ENCODE data around the gene TLL2. TPM values are rescaled to one million over a fixed set of nuclear protein-coding genes. Genes with fewer than 3 reads are reported as not detected.

TLL2 gene
- total and polyA plus RNA-seq, 2 experiments from 2014 or later = 2.6 to 3.0 TPM

DNA sequence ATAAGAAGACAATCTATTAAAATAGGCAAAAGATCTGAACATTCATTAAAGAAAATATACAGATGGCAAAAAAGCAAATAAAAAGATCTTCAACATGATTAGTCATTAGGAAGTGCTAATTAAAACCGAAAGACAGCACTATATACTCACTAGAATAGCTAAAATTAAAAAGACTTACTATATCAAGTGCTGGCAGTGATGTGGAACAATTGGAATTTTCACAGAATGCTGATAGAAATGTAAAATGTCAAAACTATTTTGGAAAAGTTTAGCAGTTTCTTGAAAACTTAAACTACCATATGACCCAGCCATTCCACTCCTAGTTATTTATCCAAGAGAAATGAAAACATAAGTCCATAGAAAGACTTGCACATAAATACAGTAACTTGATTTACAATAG is 25.0 kb upstream of the TLL2 start:
- H4K20me1 ChIP-seq (replicated peaks; ENCODE audit: insufficient read depth) = peaks cover 6% of the 10 kb centered on the region; the same call in 1 of the 2 replicates
- H2AFZ ChIP-seq = no peak overlapping the region
- H3K27me3 Mint-ChIP-seq (ENCODE audit: insufficient read depth, low read depth, poor library complexity) = peaks cover 2% of the 10 kb centered on the region
- no peak overlapping the region for H3K4me3 ChIP-seq
- H3K4me2 ChIP-seq = no peak overlapping the region
- peaks cover 37% of the 10 kb centered on the region for H3K79me2 ChIP-seq (replicated peaks; ENCODE audit: insufficient read depth)
- no peaks in the 10 kb centered on the region for H3K9me3 Mint-ChIP-seq
- no peaks in the 10 kb centered on the region for H3K4me1 Mint-ChIP-seq
- H3K27ac ChIP-seq (ENCODE audit: low read depth) = no peak overlapping the region
- no peak overlapping the region for H3K4me3 Mint-ChIP-seq
- no peak for TF ChIP-seq JUNB (IDR thresholded peaks at IDR 0.05; ENCODE audit: unreplicated experiment)
- no peak for TF ChIP-seq ZNF331 (CRISPR knock-in tag; IDR thresholded peaks at IDR 0.05; ENCODE audit: low read depth)
- TF ChIP-seq, protein P1, sequence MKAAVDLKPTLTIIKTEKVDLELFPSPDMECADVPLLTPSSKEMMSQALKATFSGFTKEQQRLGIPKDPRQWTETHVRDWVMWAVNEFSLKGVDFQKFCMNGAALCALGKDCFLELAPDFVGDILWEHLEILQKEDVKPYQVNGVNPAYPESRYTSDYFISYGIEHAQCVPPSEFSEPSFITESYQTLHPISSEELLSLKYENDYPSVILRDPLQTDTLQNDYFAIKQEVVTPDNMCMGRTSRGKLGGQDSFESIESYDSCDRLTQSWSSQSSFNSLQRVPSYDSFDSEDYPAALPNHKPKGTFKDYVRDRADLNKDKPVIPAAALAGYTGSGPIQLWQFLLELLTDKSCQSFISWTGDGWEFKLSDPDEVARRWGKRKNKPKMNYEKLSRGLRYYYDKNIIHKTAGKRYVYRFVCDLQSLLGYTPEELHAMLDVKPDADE (IDR thresholded peaks at IDR 0.05) = no peak
- TF ChIP-seq, protein P2, sequence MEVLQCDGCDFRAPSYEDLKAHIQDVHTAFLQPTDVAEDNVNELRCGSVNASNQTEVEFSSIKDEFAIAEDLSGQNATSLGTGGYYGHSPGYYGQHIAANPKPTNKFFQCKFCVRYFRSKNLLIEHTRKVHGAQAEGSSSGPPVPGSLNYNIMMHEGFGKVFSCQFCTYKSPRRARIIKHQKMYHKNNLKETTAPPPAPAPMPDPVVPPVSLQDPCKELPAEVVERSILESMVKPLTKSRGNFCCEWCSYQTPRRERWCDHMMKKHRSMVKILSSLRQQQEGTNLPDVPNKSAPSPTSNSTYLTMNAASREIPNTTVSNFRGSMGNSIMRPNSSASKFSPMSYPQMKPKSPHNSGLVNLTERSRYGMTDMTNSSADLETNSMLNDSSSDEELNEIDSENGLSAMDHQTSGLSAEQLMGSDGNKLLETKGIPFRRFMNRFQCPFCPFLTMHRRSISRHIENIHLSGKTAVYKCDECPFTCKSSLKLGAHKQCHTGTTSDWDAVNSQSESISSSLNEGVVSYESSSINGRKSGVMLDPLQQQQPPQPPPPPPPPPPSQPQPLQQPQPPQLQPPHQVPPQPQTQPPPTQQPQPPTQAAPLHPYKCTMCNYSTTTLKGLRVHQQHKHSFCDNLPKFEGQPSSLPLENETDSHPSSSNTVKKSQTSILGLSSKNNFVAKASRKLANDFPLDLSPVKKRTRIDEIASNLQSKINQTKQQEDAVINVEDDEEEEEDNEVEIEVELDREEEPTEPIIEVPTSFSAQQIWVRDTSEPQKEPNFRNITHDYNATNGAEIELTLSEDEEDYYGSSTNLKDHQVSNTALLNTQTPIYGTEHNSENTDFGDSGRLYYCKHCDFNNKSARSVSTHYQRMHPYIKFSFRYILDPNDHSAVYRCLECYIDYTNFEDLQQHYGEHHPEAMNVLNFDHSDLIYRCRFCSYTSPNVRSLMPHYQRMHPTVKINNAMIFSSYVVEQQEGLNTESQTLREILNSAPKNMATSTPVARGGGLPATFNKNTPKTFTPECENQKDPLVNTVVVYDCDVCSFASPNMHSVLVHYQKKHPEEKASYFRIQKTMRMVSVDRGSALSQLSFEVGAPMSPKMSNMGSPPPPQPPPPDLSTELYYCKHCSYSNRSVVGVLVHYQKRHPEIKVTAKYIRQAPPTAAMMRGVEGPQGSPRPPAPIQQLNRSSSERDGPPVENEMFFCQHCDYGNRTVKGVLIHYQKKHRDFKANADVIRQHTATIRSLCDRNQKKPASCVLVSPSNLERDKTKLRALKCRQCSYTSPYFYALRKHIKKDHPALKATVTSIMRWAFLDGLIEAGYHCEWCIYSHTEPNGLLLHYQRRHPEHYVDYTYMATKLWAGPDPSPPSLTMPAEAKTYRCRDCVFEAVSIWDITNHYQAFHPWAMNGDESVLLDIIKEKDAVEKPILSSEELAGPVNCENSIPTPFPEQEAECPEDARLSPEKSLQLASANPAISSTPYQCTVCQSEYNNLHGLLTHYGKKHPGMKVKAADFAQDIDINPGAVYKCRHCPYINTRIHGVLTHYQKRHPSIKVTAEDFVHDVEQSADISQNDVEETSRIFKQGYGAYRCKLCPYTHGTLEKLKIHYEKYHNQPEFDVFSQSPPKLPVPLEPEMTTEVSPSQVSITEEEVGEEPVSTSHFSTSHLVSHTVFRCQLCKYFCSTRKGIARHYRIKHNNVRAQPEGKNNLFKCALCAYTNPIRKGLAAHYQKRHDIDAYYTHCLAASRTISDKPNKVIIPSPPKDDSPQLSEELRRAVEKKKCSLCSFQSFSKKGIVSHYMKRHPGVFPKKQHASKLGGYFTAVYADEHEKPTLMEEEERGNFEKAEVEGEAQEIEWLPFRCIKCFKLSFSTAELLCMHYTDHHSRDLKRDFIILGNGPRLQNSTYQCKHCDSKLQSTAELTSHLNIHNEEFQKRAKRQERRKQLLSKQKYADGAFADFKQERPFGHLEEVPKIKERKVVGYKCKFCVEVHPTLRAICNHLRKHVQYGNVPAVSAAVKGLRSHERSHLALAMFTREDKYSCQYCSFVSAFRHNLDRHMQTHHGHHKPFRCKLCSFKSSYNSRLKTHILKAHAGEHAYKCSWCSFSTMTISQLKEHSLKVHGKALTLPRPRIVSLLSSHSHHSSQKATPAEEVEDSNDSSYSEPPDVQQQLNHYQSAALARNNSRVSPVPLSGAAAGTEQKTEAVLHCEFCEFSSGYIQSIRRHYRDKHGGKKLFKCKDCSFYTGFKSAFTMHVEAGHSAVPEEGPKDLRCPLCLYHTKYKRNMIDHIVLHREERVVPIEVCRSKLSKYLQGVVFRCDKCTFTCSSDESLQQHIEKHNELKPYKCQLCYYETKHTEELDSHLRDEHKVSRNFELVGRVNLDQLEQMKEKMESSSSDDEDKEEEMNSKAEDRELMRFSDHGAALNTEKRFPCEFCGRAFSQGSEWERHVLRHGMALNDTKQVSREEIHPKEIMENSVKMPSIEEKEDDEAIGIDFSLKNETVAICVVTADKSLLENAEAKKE (CRISPR knock-in tag; IDR thresholded peaks at IDR 0.05) = no peak
- TF ChIP-seq, protein P3, sequence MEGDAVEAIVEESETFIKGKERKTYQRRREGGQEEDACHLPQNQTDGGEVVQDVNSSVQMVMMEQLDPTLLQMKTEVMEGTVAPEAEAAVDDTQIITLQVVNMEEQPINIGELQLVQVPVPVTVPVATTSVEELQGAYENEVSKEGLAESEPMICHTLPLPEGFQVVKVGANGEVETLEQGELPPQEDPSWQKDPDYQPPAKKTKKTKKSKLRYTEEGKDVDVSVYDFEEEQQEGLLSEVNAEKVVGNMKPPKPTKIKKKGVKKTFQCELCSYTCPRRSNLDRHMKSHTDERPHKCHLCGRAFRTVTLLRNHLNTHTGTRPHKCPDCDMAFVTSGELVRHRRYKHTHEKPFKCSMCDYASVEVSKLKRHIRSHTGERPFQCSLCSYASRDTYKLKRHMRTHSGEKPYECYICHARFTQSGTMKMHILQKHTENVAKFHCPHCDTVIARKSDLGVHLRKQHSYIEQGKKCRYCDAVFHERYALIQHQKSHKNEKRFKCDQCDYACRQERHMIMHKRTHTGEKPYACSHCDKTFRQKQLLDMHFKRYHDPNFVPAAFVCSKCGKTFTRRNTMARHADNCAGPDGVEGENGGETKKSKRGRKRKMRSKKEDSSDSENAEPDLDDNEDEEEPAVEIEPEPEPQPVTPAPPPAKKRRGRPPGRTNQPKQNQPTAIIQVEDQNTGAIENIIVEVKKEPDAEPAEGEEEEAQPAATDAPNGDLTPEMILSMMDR (conservative IDR thresholded peaks at IDR 0.05; ENCODE audit: low read depth in 2 of 2) = no peak
- no peak for TF ChIP-seq NANOG (IDR thresholded peaks at IDR 0.05; ENCODE audit: borderline replicate concordance)
- no peak for TF ChIP-seq CREB1 (CRISPR knock-in tag; IDR thresholded peaks at IDR 0.05; ENCODE audit: low read depth)
- ATAC-seq (no peak), DNase-seq (ENCODE audit: low spot score) (no peak)
- no peaks in the 10 kb centered on the region for H3K4me1 ChIP-seq (ENCODE audit: insufficient read depth)
- no peak overlapping the region for H3K27ac Mint-ChIP-seq
- H3K9me2 ChIP-seq (ENCODE audit: insufficient read depth) = no peaks in the 10 kb centered on the region
- no peaks in the 10 kb centered on the region for H3F3A ChIP-seq (replicated peaks; ENCODE audit: low read depth)
- H3K36me3 Mint-ChIP-seq (ENCODE audit: low read depth) = peaks cover 32% of the 10 kb centered on the region
- no peaks in the 10 kb centered on the region for H3K27me3 ChIP-seq (ENCODE audit: insufficient read depth)
- peaks cover 6% of the 10 kb centered on the region for H3K36me3 ChIP-seq (ENCODE audit: insufficient read depth)
